Osteoblast (primary cell): ENCODE data around the gene TYW1B. TPM values are rescaled to one million over a fixed set of nuclear protein-coding genes. Genes with fewer than 3 reads are reported as not detected.
"Not testable (repeated sequence)": the region's sequence is repeated elsewhere in the genome, so short reads cannot be mapped to it uniquely, and the experiment has no call there.

ENCODE experiments used
- DNase-seq: peaks from one replicate; pipeline ENCODE4 v3.0.0; 2011; ENCODE audit warnings: low spot score, mixed read lengths; ENCODE audit not compliant: insufficient read length; ENCODE audit errors: missing footprints
- H2AFZ ChIP-seq: 2 replicates; pipeline ENCODE4 v1.6.0; 2011; ENCODE audit warnings: mild to moderate bottlenecking, low read length
- H3K27ac ChIP-seq: 2 replicates; pipeline ENCODE4 v1.5.1; 2011; ENCODE audit warnings: mild to moderate bottlenecking, low read depth, low read length, moderate library complexity
- H3K27me3 ChIP-seq: 2 replicates; pipeline ENCODE4 v1.6.0; 2012; ENCODE audit warnings: mild to moderate bottlenecking, control low read depth, inconsistent platforms, low read length, moderate library complexity; ENCODE audit not compliant: insufficient read depth
- H3K36me3 ChIP-seq: 2 replicates; pipeline ENCODE4 v1.5.1; 2011; ENCODE audit warnings: mild to moderate bottlenecking, low read length, control low read depth, moderate library complexity; ENCODE audit not compliant: insufficient read depth
- H3K4me1 ChIP-seq: 2 replicates; pipeline ENCODE4 v1.5.1; 2011; ENCODE audit warnings: mild to moderate bottlenecking, low read length, control low read depth, moderate library complexity; ENCODE audit not compliant: insufficient read depth
- H3K4me2 ChIP-seq: 2 replicates; pipeline ENCODE4 v1.6.0; 2011; ENCODE audit warnings: mild to moderate bottlenecking, low read length; ENCODE audit not compliant: insufficient read depth
- H3K4me3 ChIP-seq: fragments of 200-600 bp; sonication (generic); 3 replicates; pipeline ENCODE4 v1.5.1; 2012; ENCODE audit warnings: mild to moderate bottlenecking, low read length, inconsistent platforms; ENCODE audit not compliant: insufficient read depth
- H3K79me2 ChIP-seq: 2 replicates; pipeline ENCODE4 v1.6.0; 2012; ENCODE audit warnings: mild to moderate bottlenecking, low read length, control low read depth, inconsistent platforms; ENCODE audit not compliant: insufficient read depth
- H3K9me3 ChIP-seq: 2 replicates; pipeline ENCODE4 v1.5.1; 2011; ENCODE audit warnings: low read depth, low read length, control low read depth
- H4K20me1 ChIP-seq: 2 replicates; pipeline ENCODE4 v1.6.0; 2012; ENCODE audit warnings: mild to moderate bottlenecking, low read length, control low read depth; ENCODE audit not compliant: insufficient read depth
- CTCF ChIP-seq: IDR thresholded peaks from 2 replicates; pipeline ENCODE4 v1.5.1; 2011; ENCODE audit warnings: mild to moderate bottlenecking, low read depth, low read length, moderate library complexity; ENCODE audit errors: extremely low read depth
- total RNA-seq: library from RNA; depleted of rRNA; stranded (reverse); fragments of >200 nt; gene quantifications from 2 replicates; pipeline ENCODE4 v1.2.3, GENCODE V29; 2012

TYW1B gene
- total RNA-seq, 1 donor = 2.2 TPM

GRCh38 chr7:72730384-72730783 is 97.6 kb downstream of the TYW1B start:
- H2AFZ ChIP-seq, DNase-seq, H3K27ac ChIP-seq, H3K4me1 ChIP-seq, H3K4me2 ChIP-seq, H3K36me3 ChIP-seq, H4K20me1 ChIP-seq, H3K9me3 ChIP-seq, H3K4me3 ChIP-seq, H3K27me3 ChIP-seq, H3K79me2 ChIP-seq: not testable (repeated sequence)

- not testable (repeated sequence) for H3K4me2 ChIP-seq, H3K9me3 ChIP-seq, H3K27ac ChIP-seq, H3K4me3 ChIP-seq, H3K79me2 ChIP-seq, H3K4me1 ChIP-seq, H3K27me3 ChIP-seq, DNase-seq, H4K20me1 ChIP-seq, H2AFZ ChIP-seq, H3K36me3 ChIP-seq
Observed at GRCh38 chr7:72729130-72729529, 98.9 kb downstream of the TYW1B start.

GRCh38 chr7:72722694-72723093 is 105.3 kb downstream of the TYW1B start:
- not testable (repeated sequence) for H3K79me2 ChIP-seq, H3K27ac ChIP-seq, H4K20me1 ChIP-seq, H3K36me3 ChIP-seq, DNase-seq, H3K27me3 ChIP-seq, H2AFZ ChIP-seq, H3K4me1 ChIP-seq, H3K4me3 ChIP-seq, H3K4me2 ChIP-seq, H3K9me3 ChIP-seq

- not testable (repeated sequence) for H3K4me1 ChIP-seq, H3K4me3 ChIP-seq, DNase-seq, H3K27me3 ChIP-seq, H3K79me2 ChIP-seq, H4K20me1 ChIP-seq, H3K27ac ChIP-seq, H2AFZ ChIP-seq, H3K4me2 ChIP-seq, H3K9me3 ChIP-seq, H3K36me3 ChIP-seq
Observed at GRCh38 chr7:72720890-72721289, 107.1 kb downstream of the TYW1B start.

- not testable (repeated sequence) for H3K9me3 ChIP-seq, DNase-seq, H3K79me2 ChIP-seq, H3K36me3 ChIP-seq, H3K27ac ChIP-seq, H3K27me3 ChIP-seq, H4K20me1 ChIP-seq, H3K4me2 ChIP-seq, H3K4me3 ChIP-seq, H2AFZ ChIP-seq, H3K4me1 ChIP-seq
Observed at GRCh38 chr7:72717252-72717774, 110.7 kb downstream of the TYW1B start.

- not testable (repeated sequence) for H3K4me1 ChIP-seq, DNase-seq, H3K9me3 ChIP-seq
Observed at GRCh38 chr7:72711927-72712326, 116.1 kb downstream of the TYW1B start.

GRCh38 chr7:72710983-72711382 is 117.0 kb downstream of the TYW1B start:
- Histone ChIP-seq H3K27ac (no peak overlapping the region), H4K20me1 (no peaks in the 10 kb centered on the region), H2AFZ (no peak overlapping the region), H3K4me1 (peaks cover 4% of the 10 kb centered on the region), H3K4me3 (no peak overlapping the region), H3K79me2 (no peaks in the 10 kb centered on the region), H3K36me3 (no peaks in the 10 kb centered on the region), H3K9me3 (no peaks in the 10 kb centered on the region), H3K27me3 (no peaks in the 10 kb centered on the region), H3K4me2 (no peak overlapping the region)
- DNase-seq = no peak
- TF ChIP-seq CTCF = no peak

More at GRCh38 chr7:72711927-72712326, 116.1 kb downstream of the TYW1B start:
- not testable (repeated sequence) for H3K27me3 ChIP-seq, H3K36me3 ChIP-seq, H2AFZ ChIP-seq, H3K27ac ChIP-seq, H3K79me2 ChIP-seq, H4K20me1 ChIP-seq, H3K4me3 ChIP-seq, H3K4me2 ChIP-seq
